HepG2 (cell line): ENCODE results near the gene JPH2.

Experiments used
- KAT7 ChIP-seq: IDR thresholded peaks from 2 replicates; pipeline ENCODE4 v1.6.1; 2018; ENCODE audit warnings: borderline replicate concordance, missing compliant biosample characterization
- NCOA1 ChIP-seq: sonication (generic); formaldehyde crosslinking; IDR thresholded peaks from 2 replicates; pipeline ENCODE4 v1.9.0; 2021; ENCODE audit warnings: missing genetic modification reagents
- NFE2L2 ChIP-seq: fragments of 150-350 bp; IDR thresholded peaks from 2 replicates; pipeline ENCODE4 v1.6.1; 2014; ENCODE audit warnings: low read length
- PAWR ChIP-seq: sonication (generic); formaldehyde crosslinking; IDR thresholded peaks from 2 replicates; pipeline ENCODE4 v1.4.0; 2020; ENCODE audit warnings: missing genetic modification reagents, mild to moderate bottlenecking, borderline replicate concordance
- RORA ChIP-seq: sonication (generic); formaldehyde crosslinking; IDR thresholded peaks from 2 replicates; pipeline ENCODE4 v1.5.0; 2020; ENCODE audit warnings: mild to moderate bottlenecking, missing genetic modification reagents, moderate library complexity
- SKI ChIP-seq: fragments of 450-650 bp; IDR thresholded peaks from one replicate; pipeline ENCODE4 v1.6.1; 2018; ENCODE audit warnings: mild to moderate bottlenecking; ENCODE audit not compliant: partially characterized antibody
- ZMYM3 ChIP-seq: sonication (generic); formaldehyde crosslinking; IDR thresholded peaks from 2 replicates; pipeline ENCODE4 v1.5.1; 2020; ENCODE audit warnings: mild to moderate bottlenecking, missing genetic modification reagents
- ZNF253 ChIP-seq: sonication (generic); formaldehyde crosslinking; IDR thresholded peaks from 2 replicates; pipeline ENCODE4 v1.8.0; 2022; ENCODE audit warnings: mild to moderate bottlenecking, missing genetic modification reagents, borderline replicate concordance
- TF ChIP-seq, protein P1 (sequence below): sonication (generic); formaldehyde crosslinking; conservative IDR thresholded peaks from 2 replicates; pipeline ENCODE4 v1.4.0; 2020; ENCODE audit warnings: missing genetic modification reagents
- TF ChIP-seq, protein P2 (sequence below): sonication (generic); formaldehyde crosslinking; IDR thresholded peaks from 2 replicates; pipeline ENCODE4 v1.5.0; 2020; ENCODE audit warnings: mild to moderate bottlenecking, missing genetic modification reagents, moderate library complexity
- TF ChIP-seq, protein P3 (sequence below): sonication (generic); formaldehyde crosslinking; IDR thresholded peaks from 2 replicates; pipeline ENCODE4 v1.4.0; 2020; ENCODE audit warnings: mild to moderate bottlenecking, missing genetic modification reagents
- TF ChIP-seq, protein P4 (sequence below): sonication (generic); formaldehyde crosslinking; IDR thresholded peaks from 2 replicates; pipeline ENCODE4 v1.4.0; 2020; ENCODE audit warnings: missing genetic modification reagents

GRCh38 chr20:44166008-44166407 lies 21.0 kb downstream of the JPH2 start:
- TF ChIP-seq, protein P1, sequence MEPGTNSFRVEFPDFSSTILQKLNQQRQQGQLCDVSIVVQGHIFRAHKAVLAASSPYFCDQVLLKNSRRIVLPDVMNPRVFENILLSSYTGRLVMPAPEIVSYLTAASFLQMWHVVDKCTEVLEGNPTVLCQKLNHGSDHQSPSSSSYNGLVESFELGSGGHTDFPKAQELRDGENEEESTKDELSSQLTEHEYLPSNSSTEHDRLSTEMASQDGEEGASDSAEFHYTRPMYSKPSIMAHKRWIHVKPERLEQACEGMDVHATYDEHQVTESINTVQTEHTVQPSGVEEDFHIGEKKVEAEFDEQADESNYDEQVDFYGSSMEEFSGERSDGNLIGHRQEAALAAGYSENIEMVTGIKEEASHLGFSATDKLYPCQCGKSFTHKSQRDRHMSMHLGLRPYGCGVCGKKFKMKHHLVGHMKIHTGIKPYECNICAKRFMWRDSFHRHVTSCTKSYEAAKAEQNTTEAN (CRISPR knock-in tag), result no peak
- no peak for TF ChIP-seq ZMYM3 (CRISPR knock-in tag)
- TF ChIP-seq, protein P2, sequence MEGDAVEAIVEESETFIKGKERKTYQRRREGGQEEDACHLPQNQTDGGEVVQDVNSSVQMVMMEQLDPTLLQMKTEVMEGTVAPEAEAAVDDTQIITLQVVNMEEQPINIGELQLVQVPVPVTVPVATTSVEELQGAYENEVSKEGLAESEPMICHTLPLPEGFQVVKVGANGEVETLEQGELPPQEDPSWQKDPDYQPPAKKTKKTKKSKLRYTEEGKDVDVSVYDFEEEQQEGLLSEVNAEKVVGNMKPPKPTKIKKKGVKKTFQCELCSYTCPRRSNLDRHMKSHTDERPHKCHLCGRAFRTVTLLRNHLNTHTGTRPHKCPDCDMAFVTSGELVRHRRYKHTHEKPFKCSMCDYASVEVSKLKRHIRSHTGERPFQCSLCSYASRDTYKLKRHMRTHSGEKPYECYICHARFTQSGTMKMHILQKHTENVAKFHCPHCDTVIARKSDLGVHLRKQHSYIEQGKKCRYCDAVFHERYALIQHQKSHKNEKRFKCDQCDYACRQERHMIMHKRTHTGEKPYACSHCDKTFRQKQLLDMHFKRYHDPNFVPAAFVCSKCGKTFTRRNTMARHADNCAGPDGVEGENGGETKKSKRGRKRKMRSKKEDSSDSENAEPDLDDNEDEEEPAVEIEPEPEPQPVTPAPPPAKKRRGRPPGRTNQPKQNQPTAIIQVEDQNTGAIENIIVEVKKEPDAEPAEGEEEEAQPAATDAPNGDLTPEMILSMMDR (CRISPR knock-in tag), result no peak
- no peak for TF ChIP-seq SKI
- no peak for TF ChIP-seq PAWR (CRISPR knock-in tag)
- TF ChIP-seq KAT7 (CRISPR knock-in tag), result no peak
- TF ChIP-seq NCOA1, result no peak
- TF ChIP-seq, protein P3, sequence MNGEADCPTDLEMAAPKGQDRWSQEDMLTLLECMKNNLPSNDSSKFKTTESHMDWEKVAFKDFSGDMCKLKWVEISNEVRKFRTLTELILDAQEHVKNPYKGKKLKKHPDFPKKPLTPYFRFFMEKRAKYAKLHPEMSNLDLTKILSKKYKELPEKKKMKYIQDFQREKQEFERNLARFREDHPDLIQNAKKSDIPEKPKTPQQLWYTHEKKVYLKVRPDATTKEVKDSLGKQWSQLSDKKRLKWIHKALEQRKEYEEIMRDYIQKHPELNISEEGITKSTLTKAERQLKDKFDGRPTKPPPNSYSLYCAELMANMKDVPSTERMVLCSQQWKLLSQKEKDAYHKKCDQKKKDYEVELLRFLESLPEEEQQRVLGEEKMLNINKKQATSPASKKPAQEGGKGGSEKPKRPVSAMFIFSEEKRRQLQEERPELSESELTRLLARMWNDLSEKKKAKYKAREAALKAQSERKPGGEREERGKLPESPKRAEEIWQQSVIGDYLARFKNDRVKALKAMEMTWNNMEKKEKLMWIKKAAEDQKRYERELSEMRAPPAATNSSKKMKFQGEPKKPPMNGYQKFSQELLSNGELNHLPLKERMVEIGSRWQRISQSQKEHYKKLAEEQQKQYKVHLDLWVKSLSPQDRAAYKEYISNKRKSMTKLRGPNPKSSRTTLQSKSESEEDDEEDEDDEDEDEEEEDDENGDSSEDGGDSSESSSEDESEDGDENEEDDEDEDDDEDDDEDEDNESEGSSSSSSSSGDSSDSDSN, result no peak
- TF ChIP-seq NFE2L2, result no peak
- TF ChIP-seq, protein P4, sequence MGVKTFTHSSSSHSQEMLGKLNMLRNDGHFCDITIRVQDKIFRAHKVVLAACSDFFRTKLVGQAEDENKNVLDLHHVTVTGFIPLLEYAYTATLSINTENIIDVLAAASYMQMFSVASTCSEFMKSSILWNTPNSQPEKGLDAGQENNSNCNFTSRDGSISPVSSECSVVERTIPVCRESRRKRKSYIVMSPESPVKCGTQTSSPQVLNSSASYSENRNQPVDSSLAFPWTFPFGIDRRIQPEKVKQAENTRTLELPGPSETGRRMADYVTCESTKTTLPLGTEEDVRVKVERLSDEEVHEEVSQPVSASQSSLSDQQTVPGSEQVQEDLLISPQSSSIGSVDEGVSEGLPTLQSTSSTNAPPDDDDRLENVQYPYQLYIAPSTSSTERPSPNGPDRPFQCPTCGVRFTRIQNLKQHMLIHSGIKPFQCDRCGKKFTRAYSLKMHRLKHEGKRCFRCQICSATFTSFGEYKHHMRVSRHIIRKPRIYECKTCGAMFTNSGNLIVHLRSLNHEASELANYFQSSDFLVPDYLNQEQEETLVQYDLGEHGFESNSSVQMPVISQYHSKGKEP (CRISPR knock-in tag), result no peak
- TF ChIP-seq RORA (CRISPR knock-in tag), result no peak
- TF ChIP-seq ZNF253 (CRISPR knock-in tag), result no peak
